Spleen (tissue), 11 donors: Measurements from ENCODE around the gene SDK1. TPM values are rescaled to one million over a fixed set of nuclear protein-coding genes. Genes with fewer than 3 reads are reported as not detected.

Experiments used
- DNase-seq: peaks from one replicate; pipeline ENCODE4 v3.0.0-alpha.2; 2020
- H3K27ac ChIP-seq, 8 donors: fragments of 200-600 bp; sonication (generic) in 7 of 8; 1 replicate in 4 of 8; 2 replicates in 4 of 8; pipeline versions ENCODE4 v1.5.0 to v1.8.0; 2016 to 2021; ENCODE audit warnings: inconsistent platforms in 4 of 8, mild to moderate bottlenecking in 4 of 8, moderate library complexity in 1 of 8
- H3K27me3 ChIP-seq, 7 donors: fragments of 200-600 bp; sonication (generic) in 6 of 7; replicated peaks in 1 of 7; 1 replicate in 4 of 7; 2 replicates in 3 of 7; pipeline versions ENCODE4 v1.5.0 to v1.8.0; 2016 to 2021; ENCODE audit warnings: inconsistent platforms in 3 of 7, mild to moderate bottlenecking in 1 of 7
- H3K36me3 ChIP-seq, 6 donors: fragments of 200-600 bp; sonication (generic) in 5 of 6; 1 replicate in 4 of 6; 2 replicates in 2 of 6; pipeline versions ENCODE4 v1.5.0 to v1.8.0; 2016 to 2021; ENCODE audit warnings: inconsistent platforms in 2 of 6
- H3K4me1 ChIP-seq, 6 donors: fragments of 200-600 bp; sonication (generic) in 5 of 6; 1 replicate in 3 of 6; 2 replicates in 3 of 6; pipeline versions ENCODE4 v1.5.0 to v1.8.0; 2016 to 2021; ENCODE audit warnings: inconsistent platforms in 3 of 6
- H3K4me3 ChIP-seq, 8 donors: fragments of 200-600 bp; sonication (generic) in 7 of 8; 1 replicate in 4 of 8; 2 replicates in 4 of 8; pipeline versions ENCODE4 v1.5.0 to v1.8.0; 2016 to 2021; ENCODE audit warnings: inconsistent platforms in 4 of 8, mild to moderate bottlenecking in 4 of 8, moderate library complexity in 2 of 8
- H3K9me3 ChIP-seq, 8 donors: fragments of 200-600 bp; sonication (generic) in 7 of 8; 1 replicate in 4 of 8; 2 replicates in 4 of 8; pipeline versions ENCODE4 v1.5.0 to v1.8.0; 2016 to 2021; ENCODE audit warnings: inconsistent platforms in 4 of 8
- POLR2A ChIP-seq, 3 donors: fragments of 450-650 bp; IDR thresholded peaks; one replicate each; pipeline ENCODE4 v1.5.1; 2017; ENCODE audit warnings: antibody characterized with exemption in 3 of 3, mild to moderate bottlenecking in 1 of 3
- POLR2AphosphoS5 ChIP-seq, 3 donors: sonication (generic); formaldehyde crosslinking; IDR thresholded peaks; one replicate each; pipeline ENCODE4 v1.5.1; 2017; ENCODE audit warnings: antibody characterized with exemption in 3 of 3
- WGBS, 5 donors: extraction: QIAGEN DNeasy Blood & Tissue Kit in 3 of 5; methylation state at CpG; one replicate each; pipeline versions ENCODE4 v1.1.5 to v1.1.7; 2013 to 2018; 5-methylcytosine and 5-hydroxymethylcytosine counted together
- intact Hi-C: fragments of 100-400 bp; cut with DNase I; formaldehyde crosslinking; loops from one replicate; pipeline ENCODE4 v1.15.0; 2023; ENCODE audit warnings: low total_unique reads
- polyA plus RNA-seq, 3 donors: library from polyadenylated mRNA; stranded (reverse); fragments of 200-250 nt; gene quantifications; one replicate each; pipeline ENCODE4 v1.2.1, GENCODE V29; 2013
- total RNA-seq, 7 donors: library from RNA; depleted of rRNA in 3 of 7; stranded (reverse); fragments of >200 nt in 3 of 7; fragmentation: NEBNext Ultra II Directional in 4 of 7; extraction: Animal tissue kit (Norgen Biotek cat#: 25700) in 4 of 7; gene quantifications; one replicate each; pipeline versions ENCODE4 v1.1.0 to v1.2.1, GENCODE V29; 2016 to 2021
- TF ChIP-seq, protein P1 (sequence below), 11 experiments: fragments of 200-600 bp in 7 of 11; fragments of 450-650 bp in 4 of 11; sonication (generic) in 4 of 11; IDR thresholded peaks in 8 of 11; conservative IDR thresholded peaks in 3 of 11; 1 replicate in 7 of 11; 2 replicates in 4 of 11; pipeline versions ENCODE4 v1.4.0 to v1.8.0; 2016 to 2021; ENCODE audit warnings: antibody characterized with exemption in 11 of 11, inconsistent platforms in 4 of 11, mild to moderate bottlenecking in 1 of 11
- donor health status: healthy with polysubstance abuse.
- donor health status: DM: no; HTN: no; CAD: no; lungs with moderate emphysema.
- donor health status: DM: no; HTN: no; CAD: no.
- donor health status: Bipolar disorder and iron deficiency.
- donor health status: healthy.
- donor health status: DM: no; HTN: no; CAD: no.
- donor health status: DM: yes; HTN: yes; CAD: no.

SDK1 gene
- total and polyA plus RNA-seq, 10 donors: 3.2 to 54.1 (median 35.1) TPM

DNA sequence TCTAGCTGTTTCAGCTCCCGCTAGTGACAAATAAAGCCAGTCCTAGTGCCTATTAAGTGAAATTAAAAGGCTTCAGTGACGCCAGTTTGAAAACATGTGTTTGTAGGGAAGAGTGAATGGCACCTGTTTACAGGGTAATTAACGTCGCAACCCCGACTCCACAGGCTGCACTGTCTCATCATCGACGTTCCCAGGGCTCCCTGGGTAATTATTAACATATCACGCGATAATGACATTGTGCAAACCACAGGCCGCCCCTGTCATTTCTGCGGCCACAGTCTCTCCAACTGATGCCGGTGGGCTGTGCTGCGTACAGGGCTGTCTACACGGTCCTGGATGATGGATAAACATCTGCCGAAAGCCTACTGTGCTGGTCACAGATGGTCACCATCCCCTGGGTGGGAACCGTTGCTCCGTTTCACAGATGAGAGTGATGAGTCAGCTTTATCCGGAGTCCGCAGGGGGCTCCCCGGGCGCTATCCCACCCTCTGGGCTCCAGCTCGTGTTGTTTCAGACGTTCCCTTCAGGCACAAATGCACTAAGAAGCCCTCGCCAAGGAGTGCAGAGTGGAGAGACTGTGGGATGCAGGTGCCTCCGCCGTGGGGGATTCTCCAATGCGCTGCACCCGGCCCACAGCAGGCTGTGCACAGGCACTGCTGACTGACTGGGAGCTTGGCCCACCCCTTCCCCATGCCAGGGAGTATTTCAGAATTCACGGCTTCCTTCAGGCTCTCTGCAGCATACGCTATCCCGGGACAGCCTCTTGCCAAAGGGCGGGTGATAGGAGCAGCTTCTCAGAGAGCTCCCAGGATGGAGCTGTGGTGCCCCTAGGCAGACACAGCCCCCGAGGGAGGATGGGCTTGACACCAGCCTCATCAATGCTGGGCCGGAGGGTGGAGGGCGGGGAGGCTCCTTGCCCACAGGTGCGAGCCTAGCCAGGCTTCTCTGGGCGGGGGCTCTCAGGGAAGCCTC is 889.2 kb downstream of the SDK1 start:
- TF ChIP-seq POLR2AphosphoS5 (IDR thresholded peaks at IDR 0.05): no peak
- TF ChIP-seq, protein P1, sequence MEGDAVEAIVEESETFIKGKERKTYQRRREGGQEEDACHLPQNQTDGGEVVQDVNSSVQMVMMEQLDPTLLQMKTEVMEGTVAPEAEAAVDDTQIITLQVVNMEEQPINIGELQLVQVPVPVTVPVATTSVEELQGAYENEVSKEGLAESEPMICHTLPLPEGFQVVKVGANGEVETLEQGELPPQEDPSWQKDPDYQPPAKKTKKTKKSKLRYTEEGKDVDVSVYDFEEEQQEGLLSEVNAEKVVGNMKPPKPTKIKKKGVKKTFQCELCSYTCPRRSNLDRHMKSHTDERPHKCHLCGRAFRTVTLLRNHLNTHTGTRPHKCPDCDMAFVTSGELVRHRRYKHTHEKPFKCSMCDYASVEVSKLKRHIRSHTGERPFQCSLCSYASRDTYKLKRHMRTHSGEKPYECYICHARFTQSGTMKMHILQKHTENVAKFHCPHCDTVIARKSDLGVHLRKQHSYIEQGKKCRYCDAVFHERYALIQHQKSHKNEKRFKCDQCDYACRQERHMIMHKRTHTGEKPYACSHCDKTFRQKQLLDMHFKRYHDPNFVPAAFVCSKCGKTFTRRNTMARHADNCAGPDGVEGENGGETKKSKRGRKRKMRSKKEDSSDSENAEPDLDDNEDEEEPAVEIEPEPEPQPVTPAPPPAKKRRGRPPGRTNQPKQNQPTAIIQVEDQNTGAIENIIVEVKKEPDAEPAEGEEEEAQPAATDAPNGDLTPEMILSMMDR (IDR thresholded peaks at IDR 0.05 in 8 of 11, conservative IDR thresholded peaks at IDR 0.05 in 3 of 11): no peak
- no peak for TF ChIP-seq POLR2A (IDR thresholded peaks at IDR 0.05)
- intact Hi-C loops: no loop called here
- DNase-seq: no peak
- WGBS, 5 donors: 86 to 91% (median 89%) methylated on average over 30 to 37 of the region's 37 CpGs
- Histone ChIP-seq H3K9me3 (no peaks in the 10 kb centered on the region), H3K4me1 (peaks cover 0 to 23% (median 8%) of the 10 kb centered on the region in 6 donors), H3K4me3 (no peak overlapping the region), H3K27me3 (no peaks in the 10 kb centered on the region), H3K27ac (no peak overlapping the region), H3K36me3 (no peaks in the 10 kb centered on the region)

DNA sequence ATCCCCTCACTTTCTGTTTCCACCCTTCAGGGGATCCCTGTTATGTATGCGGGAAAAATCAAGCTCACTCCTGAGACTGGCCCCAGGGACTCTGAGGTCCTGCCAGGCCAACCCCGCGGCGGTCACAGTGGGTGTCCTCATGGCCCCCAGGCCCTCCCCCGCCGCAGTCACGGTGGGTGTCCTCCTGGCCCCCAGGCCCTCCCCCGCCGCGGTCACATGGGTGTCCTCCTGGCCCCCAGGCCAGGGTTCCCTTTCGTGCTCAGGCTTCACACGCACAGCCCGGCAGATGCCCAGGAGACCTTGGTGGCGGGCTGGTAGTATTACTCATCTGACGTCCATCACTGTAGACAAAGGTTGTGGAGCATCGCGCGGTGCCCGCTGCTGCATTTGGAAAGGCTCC is 890.0 kb downstream of the SDK1 start:
- H3K36me3 ChIP-seq: no peaks in the 10 kb centered on the region
- no peak overlapping the region for H3K4me3 ChIP-seq
- WGBS, 5 donors: 89 to 95% (median 92%) methylated on average over 17 to 19 of the region's 19 CpGs
- H3K27me3 ChIP-seq: no peaks in the 10 kb centered on the region
- TF ChIP-seq POLR2A (IDR thresholded peaks at IDR 0.05) (no peak), POLR2AphosphoS5 (IDR thresholded peaks at IDR 0.05) (no peak)
- TF ChIP-seq, protein P1 (IDR thresholded peaks at IDR 0.05 in 8 of 11, conservative IDR thresholded peaks at IDR 0.05 in 3 of 11): no peak
- no peaks in the 10 kb centered on the region for H3K9me3 ChIP-seq
- H3K4me1 ChIP-seq: peaks cover 0 to 15% (median 4%) of the 10 kb centered on the region in 6 donors
- H3K27ac ChIP-seq: no peak overlapping the region
- intact Hi-C loops: no loop called here
- no peak for DNase-seq

DNA sequence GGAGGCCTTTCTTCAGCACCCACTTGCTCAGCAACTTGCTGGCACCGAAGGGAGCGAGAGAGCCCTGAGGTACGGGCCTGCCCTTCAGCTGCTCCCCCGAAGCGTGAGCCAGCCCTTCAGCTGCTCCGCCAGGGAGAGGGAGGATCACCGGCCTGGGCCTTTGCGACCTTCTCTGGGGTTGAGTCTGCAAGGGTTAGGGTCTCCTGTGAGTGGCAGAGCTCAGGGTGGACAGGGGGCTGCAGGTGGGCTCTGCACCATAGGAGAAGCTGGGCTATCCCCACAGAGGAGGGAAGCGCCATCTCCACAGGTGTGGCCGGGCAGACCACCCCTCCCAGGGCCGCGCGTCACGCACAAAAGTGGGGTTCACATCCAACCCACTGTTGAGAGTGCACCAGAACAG is 890.5 kb downstream of the SDK1 start:
- WGBS, 5 donors: 94 to 97% (median 96%) methylated on average over 7 to 14 of the region's 14 CpGs
- H3K9me3 ChIP-seq: no peaks in the 10 kb centered on the region
- intact Hi-C loops: no loop called here
- no peak overlapping the region for H3K4me3 ChIP-seq
- H3K4me1 ChIP-seq: peaks cover 0 to 11% (median 2%) of the 10 kb centered on the region in 6 donors
- DNase-seq: no peak
- no peak overlapping the region for H3K27ac ChIP-seq
- TF ChIP-seq POLR2AphosphoS5 (IDR thresholded peaks at IDR 0.05) (no peak), POLR2A (IDR thresholded peaks at IDR 0.05) (no peak)
- TF ChIP-seq, protein P1 (IDR thresholded peaks at IDR 0.05 in 8 of 11, conservative IDR thresholded peaks at IDR 0.05 in 3 of 11): no peak
- no peaks in the 10 kb centered on the region for H3K27me3 ChIP-seq
- H3K36me3 ChIP-seq: no peaks in the 10 kb centered on the region

DNA sequence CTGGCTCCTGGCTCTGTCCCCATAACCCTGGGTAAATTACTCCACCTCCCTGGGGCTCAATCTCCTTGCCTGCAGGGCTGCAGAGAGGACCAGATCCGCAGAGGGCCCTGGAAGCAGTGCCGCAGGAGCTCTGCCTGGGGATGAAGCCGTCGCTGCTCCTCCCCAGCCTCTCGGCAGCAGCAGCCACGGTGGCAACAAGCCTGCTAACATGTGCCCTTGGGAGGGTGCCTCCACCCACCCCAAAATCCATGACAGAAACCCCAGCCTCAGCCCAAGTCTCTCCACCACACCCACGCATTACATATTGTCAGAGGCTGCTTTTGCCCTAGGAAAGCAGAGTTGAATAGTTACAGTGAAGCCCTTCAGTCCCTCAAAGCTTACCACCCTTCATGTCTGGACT is 894.6 kb downstream of the SDK1 start:
- Histone ChIP-seq H3K4me1 (peaks cover 0 to 3% (median 0%) of the 10 kb centered on the region in 6 donors), H3K36me3 (no peaks in the 10 kb centered on the region), H3K27me3 (no peaks in the 10 kb centered on the region), H3K4me3 (no peak overlapping the region), H3K9me3 (peaks cover 0 to 8% (median 0%) of the 10 kb centered on the region in 8 donors), H3K27ac (no peak overlapping the region)
- no peak for DNase-seq
- intact Hi-C loops: no loop called here
- 81 to 92% (median 84%) methylated on average over 7 of the region's 7 CpGs for WGBS, 5 donors
- TF ChIP-seq, protein P1 (IDR thresholded peaks at IDR 0.05 in 8 of 11, conservative IDR thresholded peaks at IDR 0.05 in 3 of 11): no peak
